SU-DHL-6 (cell line): ENCODE data around the gene HACD3.
"Not testable (repeated sequence)": the region's sequence is repeated elsewhere in the genome, so short reads cannot be mapped to it uniquely, and the experiment has no call there.

Experiments used
- H2AFZ ChIP-seq: fragments of 200-600 bp; sonication (generic); 2 replicates; pipeline ENCODE4 v1.6.1; 2014; ENCODE audit warnings: low read depth, mild to moderate bottlenecking, moderate library complexity, mixed read lengths, antibody characterized with exemption, low read length; ENCODE audit not compliant: severe bottlenecking
- H3F3A ChIP-seq: fragments of 200-600 bp; shearing (Covaris generic); 2 replicates; pipeline ENCODE4 v1.6.0; 2016; ENCODE audit warnings: antibody characterized with exemption, mild to moderate bottlenecking; ENCODE audit not compliant: insufficient read depth
- H3K27ac ChIP-seq: fragments of 200-600 bp; sonication (generic); 2 replicates; pipeline ENCODE4 v1.5.1; 2016; ENCODE audit warnings: low read depth, mild to moderate bottlenecking, low read length, moderate library complexity, mixed read lengths
- H3K27me3 ChIP-seq: fragments of 200-600 bp; sonication (generic), shearing (Covaris generic); 2 replicates; pipeline ENCODE4 v1.6.0; 2014; ENCODE audit warnings: mild to moderate bottlenecking, low read length
- H3K36me3 ChIP-seq: fragments of 200-600 bp; sonication (generic); 2 replicates; pipeline ENCODE4 v1.6.1; 2014; ENCODE audit warnings: mild to moderate bottlenecking, low read length, mixed read lengths
- H3K4me2 ChIP-seq: fragments of 300-600, 200-600 bp; shearing (Covaris generic), sonication (generic); 2 replicates; pipeline ENCODE4 v1.6.0; 2014; ENCODE audit warnings: low read length, low read depth, mild to moderate bottlenecking; ENCODE audit not compliant: poor library complexity, severe bottlenecking
- H3K4me3 ChIP-seq: fragments of 200-600 bp; sonication (generic); 2 replicates; pipeline ENCODE4 v1.5.1; 2014; ENCODE audit warnings: antibody characterized with exemption, low read length, mild to moderate bottlenecking, mixed read lengths; ENCODE audit not compliant: insufficient read depth, poor library complexity, severe bottlenecking
- H3K79me2 ChIP-seq: fragments of 200-600 bp; sonication (generic); 2 replicates; pipeline ENCODE4 v1.6.1; 2014; ENCODE audit warnings: mild to moderate bottlenecking, low read length, moderate library complexity; ENCODE audit not compliant: insufficient read depth
- H3K9ac ChIP-seq: fragments of 200-600 bp; sonication (generic); 2 replicates; pipeline ENCODE4 v1.7.0; 2014; ENCODE audit warnings: mild to moderate bottlenecking, low read length
- H3K9me2 ChIP-seq: fragments of 200-600 bp; sonication (generic); replicated peaks from 2 replicates; pipeline ENCODE4 v1.6.1; 2014; ENCODE audit warnings: low read length; ENCODE audit not compliant: insufficient read depth
- H3K9me3 ChIP-seq: fragments of 200-600 bp; sonication (generic); 2 replicates; pipeline ENCODE4 v1.6.1; 2014; ENCODE audit warnings: low read length, mixed read lengths; ENCODE audit not compliant: insufficient read depth
- H4K20me1 ChIP-seq: fragments of 200-600 bp; sonication (generic); 2 replicates; pipeline ENCODE4 v1.6.1; 2014; ENCODE audit warnings: low read depth, mild to moderate bottlenecking, antibody characterized with exemption, low read length, moderate library complexity, mixed read lengths
- EZH2phosphoT487 ChIP-seq: fragments of 200-600 bp; sonication (generic), shearing (Covaris generic); conservative IDR thresholded peaks from 2 replicates; pipeline ENCODE4 v1.6.1; 2018; ENCODE audit warnings: mild to moderate bottlenecking, antibody characterized with exemption, low read length, moderate library complexity, mixed read lengths
- TF ChIP-seq, protein P1 (sequence below): fragments of 200-600 bp; sonication (generic); IDR thresholded peaks from one replicate; pipeline ENCODE4 v1.5.1; 2017; ENCODE audit warnings: antibody characterized with exemption, mild to moderate bottlenecking, low read length, moderate library complexity; ENCODE audit not compliant: insufficient read depth, poor library complexity, severe bottlenecking

HACD3 gene

DNA sequence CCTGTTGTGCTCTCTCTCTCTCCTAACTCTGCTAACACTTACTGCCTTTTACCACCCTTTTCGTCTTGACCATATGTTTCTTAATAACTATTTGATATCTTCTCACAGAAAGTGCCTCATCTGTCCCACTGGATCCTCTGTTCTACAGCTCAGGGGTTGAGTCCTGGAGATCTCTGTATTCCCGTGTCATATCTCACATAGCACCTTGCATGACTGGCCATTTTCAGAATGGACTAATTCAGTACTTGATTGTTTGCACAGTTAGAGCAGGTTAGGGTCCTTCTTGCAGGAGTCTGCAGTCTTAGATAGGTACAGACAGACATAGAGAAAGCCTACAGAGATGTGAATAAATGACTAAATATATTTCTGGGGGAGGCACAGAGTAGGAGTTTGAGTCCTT is 20.9 kb downstream of the HACD3 start:
- Histone ChIP-seq H3K36me3 (no peaks in the 10 kb centered on the region), H3K27ac (no peak overlapping the region), H3F3A (no peaks in the 10 kb centered on the region), H3K9me2 (no peaks in the 10 kb centered on the region), H2AFZ (no peak overlapping the region), H3K9ac (no peak overlapping the region), H3K4me3 (no peak overlapping the region), H3K4me2 (no peak overlapping the region), H3K27me3 (no peaks in the 10 kb centered on the region), H3K79me2 (peaks cover 64% of the 10 kb centered on the region), H4K20me1 (no peaks in the 10 kb centered on the region), H3K9me3 (no peaks in the 10 kb centered on the region)
- no peak for TF ChIP-seq EZH2phosphoT487
- TF ChIP-seq, protein P1, sequence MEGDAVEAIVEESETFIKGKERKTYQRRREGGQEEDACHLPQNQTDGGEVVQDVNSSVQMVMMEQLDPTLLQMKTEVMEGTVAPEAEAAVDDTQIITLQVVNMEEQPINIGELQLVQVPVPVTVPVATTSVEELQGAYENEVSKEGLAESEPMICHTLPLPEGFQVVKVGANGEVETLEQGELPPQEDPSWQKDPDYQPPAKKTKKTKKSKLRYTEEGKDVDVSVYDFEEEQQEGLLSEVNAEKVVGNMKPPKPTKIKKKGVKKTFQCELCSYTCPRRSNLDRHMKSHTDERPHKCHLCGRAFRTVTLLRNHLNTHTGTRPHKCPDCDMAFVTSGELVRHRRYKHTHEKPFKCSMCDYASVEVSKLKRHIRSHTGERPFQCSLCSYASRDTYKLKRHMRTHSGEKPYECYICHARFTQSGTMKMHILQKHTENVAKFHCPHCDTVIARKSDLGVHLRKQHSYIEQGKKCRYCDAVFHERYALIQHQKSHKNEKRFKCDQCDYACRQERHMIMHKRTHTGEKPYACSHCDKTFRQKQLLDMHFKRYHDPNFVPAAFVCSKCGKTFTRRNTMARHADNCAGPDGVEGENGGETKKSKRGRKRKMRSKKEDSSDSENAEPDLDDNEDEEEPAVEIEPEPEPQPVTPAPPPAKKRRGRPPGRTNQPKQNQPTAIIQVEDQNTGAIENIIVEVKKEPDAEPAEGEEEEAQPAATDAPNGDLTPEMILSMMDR = no peak

GRCh38 chr15:65552851-65553250 is 22.6 kb downstream of the HACD3 start:
- H3F3A ChIP-seq, H3K9me3 ChIP-seq, H3K27ac ChIP-seq, H3K9ac ChIP-seq, H3K4me2 ChIP-seq, H4K20me1 ChIP-seq, H3K4me3 ChIP-seq, H2AFZ ChIP-seq, H3K9me2 ChIP-seq, H3K27me3 ChIP-seq, H3K36me3 ChIP-seq: not testable (repeated sequence)
- peaks cover 49% of the 10 kb centered on the region for H3K79me2 ChIP-seq

- peaks cover 3% of the 10 kb centered on the region; the same call in 1 of the 2 replicates for H3K36me3 ChIP-seq
- H3K4me3 ChIP-seq = no peak overlapping the region
- no peak overlapping the region for H3K27ac ChIP-seq
- H3K79me2 ChIP-seq = peaks cover 41% of the 10 kb centered on the region
- no peak overlapping the region for H3K9ac ChIP-seq
- H3K27me3 ChIP-seq = no peaks in the 10 kb centered on the region
- H3F3A ChIP-seq = no peaks in the 10 kb centered on the region
- H3K9me2 ChIP-seq = no peaks in the 10 kb centered on the region
- H4K20me1 ChIP-seq = no peaks in the 10 kb centered on the region
- TF ChIP-seq EZH2phosphoT487 = no peak
- TF ChIP-seq, protein P1 = no peak
- no peaks in the 10 kb centered on the region for H3K9me3 ChIP-seq
- H3K4me2 ChIP-seq = no peak overlapping the region
- H2AFZ ChIP-seq = no peak overlapping the region
Observed at GRCh38 chr15:65553691-65554090, 23.4 kb downstream of the HACD3 start.

GRCh38 chr15:65556622-65557021 is 26.4 kb downstream of the HACD3 start:
- no peaks in the 10 kb centered on the region for H3K9me3 ChIP-seq
- no peaks in the 10 kb centered on the region for H3K27me3 ChIP-seq
- no peak overlapping the region for H2AFZ ChIP-seq
- TF ChIP-seq, protein P1 = no peak
- H3K9ac ChIP-seq = no peak overlapping the region
- no peak overlapping the region for H3K4me2 ChIP-seq
- peaks cover 3% of the 10 kb centered on the region; the same call in 1 of the 2 replicates for H3K36me3 ChIP-seq
- no peaks in the 10 kb centered on the region for H4K20me1 ChIP-seq
- H3K9me2 ChIP-seq = no peaks in the 10 kb centered on the region
- no peak overlapping the region for H3K4me3 ChIP-seq
- H3K27ac ChIP-seq = no peak overlapping the region
- H3K79me2 ChIP-seq = peaks cover 12% of the 10 kb centered on the region
- no peaks in the 10 kb centered on the region for H3F3A ChIP-seq
